Measurements from ENCODE around the gene SEMA5A. TPM values are rescaled to one million over a fixed set of nuclear protein-coding genes. Genes with fewer than 3 reads are reported as not detected.

SEMA5A gene
- polyA plus RNA-seq, 3 donors: not detected

GRCh38 chr5:9537223-9538141 lies 8.4 kb downstream of the SEMA5A start:
- TF ChIP-seq CTCF (IDR thresholded peaks at IDR 0.05): no peak
- H3K27me3 Mint-ChIP-seq (ENCODE audit: low read depth in 3 of 3): peaks cover 2 to 7% (median 4%) of the 10 kb centered on the region in 3 donors
- intact Hi-C loops (cut with micrococcal nuclease): no loop called here

DNA sequence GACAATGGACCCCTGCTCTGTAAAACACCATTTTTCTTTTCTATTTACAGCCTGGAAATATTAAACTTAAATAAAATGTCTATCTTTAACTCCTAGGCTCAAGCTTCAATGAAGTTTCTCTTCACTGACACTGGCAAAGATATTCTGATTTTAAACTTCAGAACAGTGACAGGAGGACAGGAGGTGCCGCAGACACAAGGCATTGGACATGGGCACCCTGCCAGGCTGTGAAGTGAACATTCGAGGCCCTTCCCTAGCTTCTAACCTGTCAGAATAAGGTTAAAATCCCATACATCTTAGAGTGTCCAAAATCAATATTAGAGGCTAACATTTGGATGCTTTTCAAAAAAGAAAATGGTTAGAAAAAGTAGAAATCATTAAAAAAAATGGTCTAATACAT lies 9.2 kb downstream of the SEMA5A start:
- no peak overlapping the region for H3K4me3 ChIP-seq (replicated peaks in 1 of 3; ENCODE audit: low read depth in 2 of 3, low read length in 3 of 3)
- no peaks in the 10 kb centered on the region for H3K36me3 ChIP-seq (replicated peaks in 1 of 2; ENCODE audit: control insufficient read depth in 1 of 2, insufficient read depth in 2 of 2, low read length in 2 of 2)
- no peaks in the 10 kb centered on the region for H3K79me2 ChIP-seq (ENCODE audit: insufficient read depth, low read length)
- H3K36me3 Mint-ChIP-seq: no peaks in the 10 kb centered on the region
- H3K4me1 ChIP-seq (ENCODE audit: control insufficient read depth in 1 of 2, insufficient read depth in 2 of 2, low read length in 2 of 2): no peaks in the 10 kb centered on the region
- H3K9ac ChIP-seq (ENCODE audit: insufficient read depth, low read length, poor library complexity, severe bottlenecking): no peak overlapping the region
- H3K27me3 Mint-ChIP-seq (ENCODE audit: low read depth in 3 of 3): peaks cover 3 to 4% (median 4%) of the 10 kb centered on the region in 3 donors
- no peaks in the 10 kb centered on the region for H3K9me3 ChIP-seq (replicated peaks in 1 of 2; ENCODE audit: control insufficient read depth in 1 of 2, insufficient read depth in 1 of 2, low read length in 2 of 2)
- no peak for DNase-seq
- H3K27me3 ChIP-seq (ENCODE audit: control insufficient read depth in 2 of 2, insufficient read depth in 2 of 2, low read length in 2 of 2): no peaks in the 10 kb centered on the region
- no peak overlapping the region for H2AFZ ChIP-seq (ENCODE audit: insufficient read depth, low read depth, low read length, poor library complexity, severe bottlenecking)
- no peak overlapping the region for H3K27ac ChIP-seq (ENCODE audit: low read depth in 1 of 2, low read length in 2 of 2)
- no peak overlapping the region for H3K27ac Mint-ChIP-seq
- no peaks in the 10 kb centered on the region for H4K20me1 ChIP-seq (ENCODE audit: insufficient read depth, low read length)
- H3K9me3 Mint-ChIP-seq: peaks cover 0 to 3% (median 0%) of the 10 kb centered on the region in 7 donors
- TF ChIP-seq CTCF (IDR thresholded peaks at IDR 0.05): no peak
- H3K4me3 Mint-ChIP-seq: no peak overlapping the region
- intact Hi-C loops (cut with micrococcal nuclease): no loop called here
- no peak overlapping the region for H3K4me2 ChIP-seq (replicated peaks; ENCODE audit: extremely low read depth, low read length, poor library complexity, severe bottlenecking)
- no peaks in the 10 kb centered on the region for H3K4me1 Mint-ChIP-seq
- no CpG with 5 or more reads among the region's 2 CpGs for WGBS (ENCODE audit: insufficient coverage)

More at GRCh38 chr5:9537223-9538141, 8.4 kb downstream of the SEMA5A start:
- no peak for DNase-seq
- Histone ChIP-seq H3K4me2 (replicated peaks; ENCODE audit: extremely low read depth, low read length, poor library complexity, severe bottlenecking) (no peak overlapping the region), H3K79me2 (ENCODE audit: insufficient read depth, low read length) (no peaks in the 10 kb centered on the region), H3K36me3 (replicated peaks in 1 of 2; ENCODE audit: control insufficient read depth in 1 of 2, insufficient read depth in 2 of 2, low read length in 2 of 2) (no peaks in the 10 kb centered on the region), H3K4me3 (replicated peaks in 1 of 3; ENCODE audit: low read depth in 2 of 3, low read length in 3 of 3) (no peak overlapping the region), H3K27me3 (ENCODE audit: control insufficient read depth in 2 of 2, insufficient read depth in 2 of 2, low read length in 2 of 2) (no peaks in the 10 kb centered on the region), H2AFZ (ENCODE audit: insufficient read depth, low read depth, low read length, poor library complexity, severe bottlenecking) (no peak overlapping the region), H3K4me1 (ENCODE audit: control insufficient read depth in 1 of 2, insufficient read depth in 2 of 2, low read length in 2 of 2) (no peaks in the 10 kb centered on the region), H3K9ac (ENCODE audit: insufficient read depth, low read length, poor library complexity, severe bottlenecking) (no peak overlapping the region), H3K9me3 (replicated peaks in 1 of 2; ENCODE audit: control insufficient read depth in 1 of 2, insufficient read depth in 1 of 2, low read length in 2 of 2) (no peaks in the 10 kb centered on the region), H3K27ac (ENCODE audit: low read depth in 1 of 2, low read length in 2 of 2) (no peak overlapping the region), H4K20me1 (ENCODE audit: insufficient read depth, low read length) (no peaks in the 10 kb centered on the region)
- no peak overlapping the region for H3K4me3 Mint-ChIP-seq
- peaks cover 0 to 3% (median 0%) of the 10 kb centered on the region in 7 donors for H3K9me3 Mint-ChIP-seq
- H3K4me1 Mint-ChIP-seq: no peaks in the 10 kb centered on the region
- 20% methylated on average over 1 of the region's 2 CpGs for WGBS (ENCODE audit: insufficient coverage)
- H3K27ac Mint-ChIP-seq: no peak overlapping the region
- H3K36me3 Mint-ChIP-seq: no peaks in the 10 kb centered on the region
